GM08714 (cell line): ENCODE measurements around the gene PADI3.

Experiments
- H3K4me3 ChIP-seq: fragments of 200-500 bp; sonication (Bioruptor generic); 2 replicates; pipeline ENCODE4 v1.5.1; 2014; ENCODE audit warnings: mild to moderate bottlenecking, low read length, inconsistent platforms
- ZNF274 ChIP-seq: IDR thresholded peaks from 2 replicates; pipeline ENCODE4 v1.6.1; 2012; ENCODE audit warnings: mild to moderate bottlenecking, low read depth, low read length

PADI3 gene, protein sequence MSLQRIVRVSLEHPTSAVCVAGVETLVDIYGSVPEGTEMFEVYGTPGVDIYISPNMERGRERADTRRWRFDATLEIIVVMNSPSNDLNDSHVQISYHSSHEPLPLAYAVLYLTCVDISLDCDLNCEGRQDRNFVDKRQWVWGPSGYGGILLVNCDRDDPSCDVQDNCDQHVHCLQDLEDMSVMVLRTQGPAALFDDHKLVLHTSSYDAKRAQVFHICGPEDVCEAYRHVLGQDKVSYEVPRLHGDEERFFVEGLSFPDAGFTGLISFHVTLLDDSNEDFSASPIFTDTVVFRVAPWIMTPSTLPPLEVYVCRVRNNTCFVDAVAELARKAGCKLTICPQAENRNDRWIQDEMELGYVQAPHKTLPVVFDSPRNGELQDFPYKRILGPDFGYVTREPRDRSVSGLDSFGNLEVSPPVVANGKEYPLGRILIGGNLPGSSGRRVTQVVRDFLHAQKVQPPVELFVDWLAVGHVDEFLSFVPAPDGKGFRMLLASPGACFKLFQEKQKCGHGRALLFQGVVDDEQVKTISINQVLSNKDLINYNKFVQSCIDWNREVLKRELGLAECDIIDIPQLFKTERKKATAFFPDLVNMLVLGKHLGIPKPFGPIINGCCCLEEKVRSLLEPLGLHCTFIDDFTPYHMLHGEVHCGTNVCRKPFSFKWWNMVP

DNA sequence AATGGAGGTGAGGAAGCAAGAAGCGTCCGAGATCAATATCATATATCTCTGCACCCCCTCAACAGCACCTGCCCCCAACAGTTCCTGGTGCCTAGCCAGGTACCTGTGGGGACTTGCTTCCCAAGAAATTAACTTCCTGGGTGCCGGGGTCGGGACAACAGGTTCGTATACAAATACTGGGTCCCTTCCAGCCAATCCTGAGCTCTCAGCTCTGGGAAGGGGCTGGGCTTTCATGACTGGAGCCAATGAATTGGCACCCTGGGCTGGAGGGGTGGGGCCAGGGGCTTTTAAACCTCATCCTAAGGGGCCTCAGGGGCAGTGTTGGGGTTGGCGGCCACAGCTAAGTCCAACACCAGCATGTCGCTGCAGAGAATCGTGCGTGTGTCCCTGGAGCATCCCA lies at the start of gene PADI3:
PADI3 (plus strand) TSS at position 318 of the 400 bp plus-strand sequence; CDS start at position 358, 40 bp downstream.
- no peak within 1 kb of the TSS for H3K4me3 ChIP-seq
- TF ChIP-seq ZNF274, result no peak

DNA sequence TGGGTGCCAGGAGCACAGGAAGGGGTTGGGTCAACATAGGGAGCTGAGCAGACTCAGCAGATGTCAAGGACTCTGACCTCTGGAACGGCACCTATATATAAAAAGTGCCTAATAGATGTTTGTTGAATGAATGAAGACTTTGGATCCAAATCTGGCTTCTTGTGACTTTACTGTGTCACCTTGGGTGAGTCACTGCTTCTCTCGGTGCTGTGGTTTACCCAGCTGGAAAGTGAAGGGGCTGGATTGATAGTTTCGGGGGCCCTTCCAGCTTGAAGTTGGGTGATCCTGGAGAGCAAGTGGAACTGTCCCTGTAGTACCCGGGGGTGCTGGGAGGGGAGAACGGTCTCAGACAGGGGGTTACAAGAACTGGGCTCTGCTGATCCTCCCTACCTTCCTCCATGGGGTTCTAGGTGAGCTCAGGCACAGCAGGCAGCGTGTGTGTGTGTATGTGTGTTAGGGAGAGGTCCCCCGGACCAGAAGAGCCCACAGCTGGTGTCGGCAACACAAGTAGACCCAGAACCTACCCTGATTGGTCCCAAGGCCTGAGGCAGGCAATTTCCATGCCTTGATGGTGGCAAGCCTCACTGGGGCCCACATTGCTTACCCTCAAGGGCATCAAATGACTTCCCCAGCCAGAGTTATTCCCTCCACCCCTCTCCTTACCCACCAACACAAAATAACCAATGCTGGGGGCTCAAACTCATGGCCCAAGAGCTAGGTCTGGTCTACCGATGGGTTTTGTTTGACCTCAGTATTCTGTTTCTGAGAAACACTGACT lies 49.4 kb upstream of the PADI3 start:
- TF ChIP-seq ZNF274, result no peak
- no peak overlapping the region for H3K4me3 ChIP-seq

DNA sequence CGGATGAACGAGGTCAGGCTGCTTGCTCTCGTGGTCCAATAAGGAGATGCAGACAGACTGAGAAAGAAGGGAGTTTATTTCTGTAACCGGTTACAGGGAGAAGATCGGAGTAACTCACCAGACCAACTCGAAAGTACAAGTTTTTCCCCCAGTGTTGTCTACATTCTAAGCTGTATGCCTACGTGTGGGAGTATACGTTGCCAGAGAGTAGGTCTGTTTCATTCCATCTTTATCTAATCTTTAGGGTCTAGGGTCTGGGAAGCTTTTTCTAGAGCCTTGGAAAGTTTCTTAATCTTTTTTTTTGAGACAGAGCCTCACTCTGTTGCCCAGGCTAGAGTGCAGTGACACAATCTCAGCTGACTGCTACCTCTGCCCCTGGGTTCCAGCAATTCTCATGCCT lies 48.7 kb upstream of the PADI3 start:
- H3K4me3 ChIP-seq, result no peak overlapping the region
- no peak for TF ChIP-seq ZNF274

DNA sequence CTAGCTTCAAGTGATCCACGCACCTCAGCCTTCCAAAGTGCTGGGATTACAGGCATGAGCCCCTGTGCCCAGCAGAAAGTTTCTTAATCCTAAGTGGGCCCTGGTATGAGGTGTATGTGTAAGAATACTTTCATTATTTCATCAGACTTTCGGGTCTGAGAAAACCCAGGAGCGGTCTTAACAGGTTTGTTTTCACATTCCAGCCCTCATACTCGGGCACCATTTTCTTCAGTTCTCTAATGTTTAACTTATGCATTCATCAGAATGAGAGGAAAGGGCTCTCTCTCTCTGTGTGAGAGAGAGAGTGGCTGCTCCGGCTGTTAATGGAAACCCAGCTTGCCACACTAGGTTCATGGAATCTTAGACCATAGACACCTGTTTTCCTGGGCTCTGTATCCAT lies 48.1 kb upstream of the PADI3 start:
- no peak for TF ChIP-seq ZNF274
- H3K4me3 ChIP-seq, result no peak overlapping the region

DNA sequence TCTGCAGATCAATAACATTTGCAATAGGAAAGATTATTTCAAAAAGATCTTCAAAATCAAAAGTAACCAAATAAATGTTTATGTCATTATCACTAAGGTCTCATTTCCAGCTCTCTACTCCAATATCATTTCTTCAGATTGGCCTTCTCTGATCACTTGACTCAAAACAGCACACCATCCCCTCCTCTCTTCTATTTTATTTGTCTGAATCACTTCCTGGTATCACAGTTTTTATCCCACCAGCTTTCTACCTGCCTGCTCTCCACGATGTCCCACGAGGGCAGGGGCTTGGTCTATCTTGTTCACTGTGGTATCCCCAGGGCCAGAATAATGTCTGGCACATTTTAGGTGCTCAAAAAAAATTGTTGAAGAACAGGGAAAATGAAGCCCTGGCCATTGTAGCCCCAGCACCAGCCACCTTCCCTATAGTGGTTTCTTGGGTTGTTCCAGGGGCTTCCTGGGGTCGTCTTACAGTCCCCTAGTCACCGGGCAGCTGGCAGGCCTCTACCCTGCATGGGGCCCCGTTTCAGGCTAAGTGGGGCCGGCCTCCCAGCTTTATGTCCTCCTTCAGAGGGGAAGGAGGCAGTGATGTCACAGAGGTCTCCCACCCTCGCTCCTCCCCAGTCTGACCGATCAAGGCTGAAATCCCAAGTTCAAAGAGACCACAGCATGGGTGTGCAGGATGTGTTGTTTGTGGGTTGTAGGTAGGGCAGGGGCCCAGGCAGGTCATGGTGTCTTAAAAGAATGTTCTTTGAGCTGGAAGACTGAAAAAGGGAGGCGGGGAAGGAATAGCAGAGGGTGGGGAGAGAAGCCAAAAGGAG lies 47.5 kb upstream of the PADI3 start:
- no peak for TF ChIP-seq ZNF274

DNA sequence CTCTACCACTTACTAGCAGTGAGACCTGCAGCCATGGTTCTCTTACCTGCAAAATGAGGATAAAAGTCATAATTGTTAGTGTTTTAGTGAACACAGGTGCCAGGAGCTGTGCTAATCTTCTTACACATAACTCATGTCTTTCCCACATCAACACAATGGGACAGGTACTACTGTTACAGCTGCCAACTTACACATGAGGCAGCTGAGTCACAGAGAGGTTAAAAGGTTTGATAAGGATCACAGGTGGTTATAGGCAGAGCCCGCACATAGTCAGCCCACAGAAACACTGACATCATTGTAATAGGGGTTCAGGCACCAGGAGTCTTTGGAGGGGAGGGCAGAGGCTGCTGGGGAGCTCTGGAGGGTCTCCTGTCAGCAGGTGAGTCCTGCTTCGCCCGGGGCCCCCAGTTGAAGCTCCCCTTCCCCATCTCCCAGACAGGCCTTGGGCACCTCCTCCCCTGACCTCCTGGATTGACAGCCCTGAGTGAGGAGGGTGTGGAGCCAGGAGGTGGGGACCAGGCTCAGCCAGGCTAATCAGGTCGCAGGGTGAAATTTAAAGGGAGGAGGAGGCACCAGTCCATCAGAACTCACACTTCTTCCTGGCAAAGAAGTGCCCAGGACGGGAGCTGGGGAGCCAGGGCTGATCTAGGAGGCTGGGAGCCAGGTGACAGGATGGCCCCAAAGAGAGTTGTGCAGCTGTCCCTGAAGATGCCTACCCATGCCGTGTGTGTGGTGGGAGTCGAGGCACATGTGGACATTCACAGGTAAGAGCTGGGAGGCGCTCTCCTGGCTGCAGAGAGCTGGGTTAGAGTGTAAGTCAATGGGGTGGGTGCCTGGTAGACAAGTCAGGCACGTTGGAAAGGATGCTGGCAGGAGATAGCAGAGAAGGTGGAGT lies 44.1 kb upstream of the PADI3 start, which contains the start of gene PADI1:
PADI1 (plus strand) TSS at position 583 of the 895 bp plus-strand sequence; CDS start at position 673, 90 bp downstream.
- H3K4me3 ChIP-seq, result no peak within 1 kb of the TSS
- no peak for TF ChIP-seq ZNF274

More for the DNA sequence above, 47.5 kb upstream of the PADI3 start:
- H3K4me3 ChIP-seq, result no peak overlapping the region

DNA sequence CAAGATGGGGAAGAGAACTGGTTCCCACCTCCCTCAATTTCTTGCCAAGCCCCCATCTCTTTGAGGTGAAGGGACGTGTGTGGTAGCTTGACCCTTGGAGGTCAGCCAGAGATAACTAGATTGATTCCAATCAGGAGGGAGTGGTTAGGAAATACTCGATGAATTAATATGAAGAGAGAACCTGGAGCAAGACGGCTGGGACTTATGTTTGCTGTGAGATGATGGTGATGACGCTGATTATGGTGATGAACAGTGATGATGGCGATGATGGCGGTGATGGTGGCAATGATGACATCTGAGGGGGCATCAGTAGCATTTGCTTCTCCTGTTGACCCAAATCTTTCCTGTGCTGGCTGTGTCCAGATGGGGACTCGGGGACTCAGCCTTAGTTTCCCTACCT lies 43.2 kb upstream of the PADI3 start:
- H3K4me3 ChIP-seq, result no peak overlapping the region
- no peak for TF ChIP-seq ZNF274

DNA sequence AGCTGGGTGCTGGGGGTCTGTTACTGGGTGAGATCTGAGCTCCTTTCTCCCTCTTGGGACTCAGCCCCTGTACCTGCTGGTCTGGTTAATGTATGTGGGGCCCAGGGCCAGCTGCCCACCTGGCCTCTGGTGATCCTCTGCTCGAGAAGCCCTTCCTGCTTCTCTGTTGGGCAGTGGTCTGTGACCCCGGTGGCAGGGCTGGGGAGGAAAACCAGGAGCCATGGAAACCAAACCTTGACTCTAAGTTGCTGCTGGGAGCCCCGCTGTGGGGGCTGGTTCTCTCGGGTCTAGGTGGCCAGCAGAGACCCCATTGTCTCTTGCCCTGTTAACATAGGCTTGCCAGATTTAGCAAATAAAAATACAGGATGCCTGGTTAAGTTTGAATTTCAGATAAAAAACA lies 42.7 kb upstream of the PADI3 start:
- H3K4me3 ChIP-seq, result no peak overlapping the region
- TF ChIP-seq ZNF274, result no peak

DNA sequence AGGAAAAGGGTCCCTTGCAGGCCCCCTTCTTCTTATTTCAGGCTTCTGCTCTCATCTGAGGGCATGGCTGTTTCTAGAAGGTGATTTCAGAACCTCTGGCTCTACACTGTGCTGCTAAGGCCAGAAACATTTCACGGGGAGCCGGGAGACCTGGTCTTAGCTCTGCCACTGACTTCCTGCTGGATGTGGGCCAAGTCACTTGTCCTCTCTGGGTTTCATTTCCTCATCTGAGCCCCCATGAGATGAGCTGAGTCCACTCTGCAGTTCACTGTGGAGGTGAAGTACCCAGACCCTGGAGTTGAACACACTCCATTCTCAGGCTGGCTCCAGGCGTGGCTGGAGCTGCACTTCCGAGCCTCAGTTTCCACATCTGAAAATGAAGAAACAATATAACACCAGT lies 41.9 kb upstream of the PADI3 start:
- H3K4me3 ChIP-seq, result no peak overlapping the region
- no peak for TF ChIP-seq ZNF274

DNA sequence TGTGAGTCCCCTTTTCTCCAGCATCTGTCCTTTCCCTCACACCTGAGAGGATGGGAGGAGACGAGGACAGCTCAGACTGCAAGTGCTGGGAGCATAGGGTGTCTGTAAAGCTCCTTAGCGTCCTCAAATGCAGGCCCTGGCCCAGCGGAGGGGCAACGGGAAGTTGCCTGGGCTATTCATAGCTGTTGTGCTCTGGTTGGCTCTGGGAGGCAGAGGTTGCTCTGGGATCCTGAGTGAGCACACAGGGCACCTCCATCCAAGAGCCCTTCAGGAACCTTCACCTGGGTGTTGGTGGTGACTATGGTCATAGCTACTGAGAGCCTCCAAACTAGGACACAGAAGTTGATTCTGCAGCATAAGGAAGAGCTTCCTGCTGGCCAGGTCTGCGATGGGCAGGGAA lies 41.4 kb upstream of the PADI3 start:
- TF ChIP-seq ZNF274, result no peak
- H3K4me3 ChIP-seq, result no peak overlapping the region

DNA sequence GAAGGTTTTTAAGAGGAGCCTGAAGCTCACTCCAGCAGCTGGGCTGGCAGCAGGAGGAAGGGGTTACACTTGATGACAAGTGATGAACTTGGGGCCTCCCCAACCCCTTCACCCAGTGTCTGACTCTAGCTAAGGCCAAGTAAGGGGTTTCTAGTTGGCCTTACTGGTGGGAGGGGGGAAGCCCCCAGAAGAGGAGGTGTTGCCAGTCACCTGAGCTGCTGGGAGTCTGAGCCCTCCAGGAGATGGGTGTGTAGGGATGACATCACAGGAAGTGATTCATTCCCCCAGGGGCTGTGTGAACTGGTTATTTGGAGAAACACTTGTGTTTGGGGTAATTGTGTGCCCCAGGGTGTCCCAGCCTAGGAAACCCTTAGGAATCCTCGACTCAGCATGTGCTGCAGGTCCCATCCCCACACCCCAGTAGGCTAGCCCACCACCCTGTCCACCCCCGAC lies 40.9 kb upstream of the PADI3 start:
- no peak for TF ChIP-seq ZNF274
- no peak overlapping the region for H3K4me3 ChIP-seq

DNA sequence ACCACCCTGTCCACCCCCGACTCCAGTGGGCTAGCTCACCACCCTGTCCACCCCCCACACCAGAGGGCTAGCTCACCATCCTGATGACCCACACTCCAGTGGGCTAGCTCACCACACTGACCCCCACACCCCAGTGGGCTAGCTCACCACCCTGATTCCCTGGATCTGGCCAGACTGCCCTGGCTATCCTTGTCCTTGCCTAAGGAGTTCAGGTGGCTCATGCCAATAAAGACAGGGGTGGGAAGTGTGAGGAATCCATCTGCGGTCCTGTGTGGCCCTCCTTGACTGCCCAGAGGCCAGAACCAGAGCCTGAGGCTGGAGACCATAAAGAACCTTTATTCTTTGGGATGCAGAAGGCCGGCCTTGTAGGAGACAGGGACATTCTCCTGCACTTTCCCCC lies 40.4 kb upstream of the PADI3 start:
- TF ChIP-seq ZNF274, result no peak
- no peak overlapping the region for H3K4me3 ChIP-seq

DNA sequence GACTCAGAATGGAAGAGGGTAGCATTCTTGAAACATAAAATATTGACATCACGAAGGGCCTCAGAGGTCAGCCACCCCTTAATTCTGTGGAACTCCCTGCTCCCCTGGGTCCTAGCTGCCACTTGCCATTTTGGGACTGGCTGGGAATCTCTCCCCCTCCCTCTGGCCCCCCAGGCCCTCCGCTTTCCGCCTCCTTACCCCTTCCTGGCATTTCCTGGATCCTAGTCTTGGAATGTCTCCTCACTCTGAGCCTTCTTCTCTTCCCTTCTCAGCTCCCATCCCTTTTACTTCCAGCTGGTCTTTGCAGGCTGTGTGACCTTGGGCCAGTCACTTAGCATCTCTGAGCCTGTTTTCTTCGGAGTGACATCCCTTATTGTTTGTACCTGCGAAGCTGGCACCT lies 39.5 kb upstream of the PADI3 start:
- TF ChIP-seq ZNF274, result no peak

More for the DNA sequence above, 39.5 kb upstream of the PADI3 start:
- H3K4me3 ChIP-seq, result no peak overlapping the region
